Peyer's patch (tissue), 4 donors: ENCODE measurements around the gene TTLL5.

Source experiments
- CTCF ChIP-seq, 6 experiments: fragments of 450-650 bp in 4 of 6; fragments of 200-600 bp in 2 of 6; sonication (generic) in 1 of 6; IDR thresholded peaks; one replicate each; pipeline ENCODE4 v1.5.1; 2017 to 2019; ENCODE audit warnings: antibody characterized with exemption in 6 of 6, mild to moderate bottlenecking in 3 of 6, moderate library complexity in 1 of 6
- POLR2A ChIP-seq, 2 donors: fragments of 450-650 bp; IDR thresholded peaks; one replicate each; pipeline ENCODE4 v1.5.1; 2017; ENCODE audit warnings: antibody characterized with exemption in 2 of 2, mild to moderate bottlenecking in 2 of 2, moderate library complexity in 2 of 2

- TF ChIP-seq CTCF (IDR thresholded peaks at IDR 0.05) (no peak), POLR2A (IDR thresholded peaks at IDR 0.05) (no peak)
Measured at GRCh38 chr14:75793806-75794205, 132.8 kb downstream of the TTLL5 start.
